NCI-H2029 (cell line): ENCODE measurements around the gene RNF113B.

ENCODE experiments used
- DNase-seq: peaks from one replicate; lab custom pipeline; 2025; lab: John Stamatoyannopoulos, UW

RNF113B gene

GRCh38 chr13:98203646-98204326 lies 26.7 kb upstream of the RNF113B start:
- DNase-seq = no peak

GRCh38 chr13:98201984-98202383 lies 24.9 kb upstream of the RNF113B start:
- no peak for DNase-seq

- DNase-seq = no peak
These were observed 24.1 kb upstream of the RNF113B start for GRCh38 chr13:98201189-98201588.

- DNase-seq = no peak
These were observed 23.3 kb upstream of the RNF113B start for GRCh38 chr13:98200211-98200878.

GRCh38 chr13:98199480-98199879 lies 22.4 kb upstream of the RNF113B start:
- peak; percentile 23 for DNase-seq

GRCh38 chr13:98198683-98199082 lies 21.6 kb upstream of the RNF113B start:
- DNase-seq = no peak

GRCh38 chr13:98195054-98195791 lies 18.2 kb upstream of the RNF113B start:
- no peak for DNase-seq

GRCh38 chr13:98192008-98192407 lies 14.9 kb upstream of the RNF113B start:
- no peak for DNase-seq

GRCh38 chr13:98190889-98191444 lies 13.9 kb upstream of the RNF113B start:
- no peak for DNase-seq

- no peak for DNase-seq
These were observed 12.9 kb upstream of the RNF113B start for GRCh38 chr13:98189841-98190505.

GRCh38 chr13:98188544-98189166 lies 11.6 kb upstream of the RNF113B start:
- DNase-seq = no peak

GRCh38 chr13:98187965-98188261 lies 10.8 kb upstream of the RNF113B start:
- no peak for DNase-seq

- peak; percentile 10 for DNase-seq
These were observed 10.3 kb upstream of the RNF113B start for GRCh38 chr13:98187155-98187964.

- no peak for DNase-seq
These were observed 7.7 kb upstream of the RNF113B start for GRCh38 chr13:98184792-98185191.

GRCh38 chr13:98182589-98182988 lies 5.5 kb upstream of the RNF113B start:
- no peak for DNase-seq

GRCh38 chr13:98182153-98182552 lies 5.1 kb upstream of the RNF113B start:
- DNase-seq = no peak

- no peak for DNase-seq
These were observed 4.2 kb upstream of the RNF113B start for GRCh38 chr13:98181111-98181815.

- no peak for DNase-seq
These were observed 3.0 kb upstream of the RNF113B start for GRCh38 chr13:98180092-98180491.

- DNase-seq = no peak
These were observed 1.2 kb downstream of the RNF113B start for GRCh38 chr13:98175823-98176222.

GRCh38 chr13:98175043-98175442 lies 2.0 kb downstream of the RNF113B start:
- DNase-seq = no peak
